ENCODE results near the gene CHAC1.

Gene CHAC1

GRCh38 chr15:40923551-40923950 lies 29.7 kb upstream of the CHAC1 start:
- no peak for DNase-seq (ENCODE audit: low read depth in 2 of 2)

DNA sequence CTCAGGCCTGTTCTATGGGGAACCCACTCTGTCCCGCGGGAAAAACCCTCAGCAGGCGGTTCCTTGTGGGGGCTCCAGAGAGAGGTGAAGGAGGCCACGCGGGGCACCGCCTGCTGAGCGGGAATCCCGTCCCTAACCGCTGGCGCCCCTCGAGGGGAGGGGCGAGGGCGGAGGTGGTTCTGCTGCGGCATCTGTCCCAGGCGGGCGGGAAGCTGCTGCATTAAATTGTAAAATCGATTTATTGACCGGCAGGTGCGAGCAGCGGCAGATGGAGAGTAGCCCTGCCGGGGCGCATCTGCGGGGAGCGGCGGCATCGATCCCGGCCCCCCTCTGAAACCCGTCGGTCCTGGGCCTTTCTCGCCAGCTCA lies 27.8 kb upstream of the CHAC1 start:
- no peak for DNase-seq (ENCODE audit: low read depth in 2 of 2)

GRCh38 chr15:40925863-40926658 lies 27.2 kb upstream of the CHAC1 start:
- no peak for DNase-seq (ENCODE audit: low read depth in 2 of 2)

GRCh38 chr15:40926659-40927494 lies 26.4 kb upstream of the CHAC1 start:
- no peak for DNase-seq (ENCODE audit: low read depth in 2 of 2)

DNA sequence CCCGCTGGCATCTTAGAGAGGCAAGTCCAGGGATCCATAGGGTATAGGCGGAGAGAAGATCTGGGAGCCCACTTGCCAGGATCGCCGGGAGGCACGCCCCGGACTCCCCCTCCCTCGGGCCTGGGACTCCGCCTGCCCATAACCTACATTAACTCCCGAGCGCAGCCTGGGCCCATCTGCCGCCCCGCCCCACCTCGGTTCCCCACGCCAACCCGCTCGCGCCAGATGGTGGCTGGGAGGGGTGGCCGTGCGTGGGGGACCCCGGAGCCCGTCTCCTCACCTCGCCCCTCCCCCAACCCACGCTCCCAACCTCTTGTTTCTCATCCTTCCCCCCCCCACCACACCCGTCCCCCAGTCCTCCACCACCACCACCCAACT lies 25.8 kb upstream of the CHAC1 start:
- DNase-seq (ENCODE audit: low read depth in 2 of 2), result no peak

DNA sequence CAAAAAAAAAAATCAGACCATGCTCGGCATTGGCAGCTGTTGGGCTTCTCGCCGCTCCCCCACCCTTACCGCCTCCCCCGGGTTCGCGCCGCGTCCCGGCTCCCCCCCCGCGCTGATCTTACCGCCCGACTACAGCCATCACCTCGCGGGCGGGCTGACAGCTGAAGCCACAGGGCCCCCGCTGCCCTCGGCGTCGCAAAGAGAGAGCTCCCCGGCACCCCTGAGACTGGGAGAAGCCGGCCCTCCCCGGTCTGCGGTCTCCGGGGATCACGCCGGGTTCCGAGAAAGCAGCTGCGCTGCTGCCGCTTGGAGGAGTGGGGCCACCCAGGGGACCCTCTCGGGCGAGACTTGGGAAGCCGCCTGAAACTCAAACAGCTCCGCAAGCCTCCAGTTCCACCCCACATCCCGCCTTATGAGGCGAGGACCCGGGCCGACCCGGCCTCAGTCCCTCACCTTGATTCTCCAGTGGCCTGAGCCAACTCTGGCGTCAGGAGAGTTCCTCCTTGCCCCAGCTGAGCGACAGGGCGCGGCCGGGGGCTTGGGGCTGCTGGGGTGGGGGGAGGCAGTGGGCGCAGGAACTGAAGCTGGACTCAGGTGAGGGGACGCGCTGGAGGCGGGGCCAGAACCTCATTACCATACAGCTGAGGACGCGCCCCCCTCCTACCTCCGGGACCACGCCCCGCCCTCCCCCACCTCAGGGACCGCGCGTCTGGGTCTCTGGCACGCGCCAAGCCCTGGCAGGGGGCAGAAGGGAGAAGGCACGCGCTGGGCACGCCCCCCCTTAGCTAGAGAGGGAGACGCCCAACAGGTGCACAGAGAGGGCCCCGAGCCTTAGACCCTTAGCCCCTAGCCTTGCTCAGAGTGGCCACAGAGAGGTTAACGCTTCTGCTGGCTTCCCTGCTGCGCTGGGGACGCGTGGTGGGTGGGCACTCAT lies 25.1 kb upstream of the CHAC1 start:
- DNase-seq (ENCODE audit: low read depth in 2 of 2), result no peak

GRCh38 chr15:40928821-40929659 lies 24.2 kb upstream of the CHAC1 start, which contains the start of gene DLL4:
Gene DLL4 (plus strand): TSS chr15:40929340. CDS start chr15:40929669, 329 bp downstream.
- DNase-seq (ENCODE audit: low read depth in 2 of 2), result no peak

DNA sequence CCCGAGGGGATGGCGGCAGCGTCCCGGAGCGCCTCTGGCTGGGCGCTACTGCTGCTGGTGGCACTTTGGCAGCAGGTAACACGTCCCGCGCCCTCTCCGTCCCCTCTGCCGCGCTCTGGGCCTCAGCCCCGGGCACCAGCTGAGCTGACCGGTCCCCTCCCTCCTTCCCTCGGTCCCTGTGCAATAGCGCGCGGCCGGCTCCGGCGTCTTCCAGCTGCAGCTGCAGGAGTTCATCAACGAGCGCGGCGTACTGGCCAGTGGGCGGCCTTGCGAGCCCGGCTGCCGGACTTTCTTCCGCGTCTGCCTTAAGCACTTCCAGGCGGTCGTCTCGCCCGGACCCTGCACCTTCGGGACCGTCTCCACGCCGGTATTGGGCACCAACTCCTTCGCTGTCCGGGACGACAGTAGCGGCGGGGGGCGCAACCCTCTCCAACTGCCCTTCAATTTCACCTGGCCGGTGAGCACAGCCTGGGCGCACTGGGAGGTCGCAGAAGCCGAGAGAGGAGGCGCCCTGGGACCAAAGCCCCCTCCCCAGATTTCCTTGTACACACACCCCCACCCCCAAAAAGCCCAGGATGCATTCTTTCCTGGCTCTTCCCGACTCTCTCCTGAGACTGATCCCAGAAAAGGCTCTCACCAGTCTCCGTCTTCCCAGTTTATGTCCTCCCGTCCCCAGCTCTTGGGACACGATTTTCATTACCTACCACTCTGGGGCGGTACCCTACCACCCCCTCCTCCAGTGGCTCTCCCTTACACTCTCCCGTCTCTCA lies 23.4 kb upstream of the CHAC1 start:
- no peak for DNase-seq (ENCODE audit: low read depth in 2 of 2)

DNA sequence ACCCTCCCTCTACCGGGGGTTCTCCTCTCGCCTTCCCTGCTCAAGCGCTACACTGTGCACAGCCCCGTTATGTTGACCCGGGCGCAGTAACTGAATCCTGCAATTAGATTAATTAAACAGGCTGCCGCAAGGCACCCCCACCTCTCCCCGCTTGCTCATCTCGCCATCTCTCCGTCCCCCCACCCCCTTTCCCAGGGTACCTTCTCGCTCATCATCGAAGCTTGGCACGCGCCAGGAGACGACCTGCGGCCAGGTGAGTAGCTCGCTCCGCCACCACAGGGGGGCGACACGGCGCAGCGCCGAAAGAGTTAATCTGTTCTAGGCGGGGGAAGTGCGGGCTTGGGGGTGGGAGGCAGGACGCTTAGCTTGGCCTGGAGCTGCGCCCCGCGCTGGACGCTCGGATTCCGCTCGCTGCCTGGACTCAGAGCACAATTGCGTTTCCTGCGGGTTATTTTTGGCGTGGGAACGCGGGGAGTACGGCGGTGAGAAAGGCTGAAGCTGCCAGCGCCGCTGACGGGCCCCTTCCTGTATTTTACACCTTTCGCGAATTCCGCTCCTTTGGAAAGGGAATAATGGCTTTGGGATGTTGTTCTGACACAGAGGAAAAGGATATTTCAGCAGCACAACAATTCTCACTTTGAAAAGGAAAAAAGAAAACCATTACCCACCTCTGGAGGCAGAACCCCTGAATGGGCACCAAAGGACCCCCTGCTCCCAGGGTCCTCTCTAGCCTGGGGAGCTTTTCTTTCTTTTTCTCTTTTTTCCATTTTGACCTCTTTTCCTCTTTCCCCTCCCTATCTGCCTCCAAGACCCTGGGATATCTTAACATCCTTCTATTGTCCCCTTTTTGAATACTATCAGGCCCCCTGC lies 22.6 kb upstream of the CHAC1 start:
- no peak for DNase-seq (ENCODE audit: low read depth in 2 of 2)

- no peak for DNase-seq (ENCODE audit: low read depth in 2 of 2)
These were observed 21.8 kb upstream of the CHAC1 start for GRCh38 chr15:40931300-40932142.

DNA sequence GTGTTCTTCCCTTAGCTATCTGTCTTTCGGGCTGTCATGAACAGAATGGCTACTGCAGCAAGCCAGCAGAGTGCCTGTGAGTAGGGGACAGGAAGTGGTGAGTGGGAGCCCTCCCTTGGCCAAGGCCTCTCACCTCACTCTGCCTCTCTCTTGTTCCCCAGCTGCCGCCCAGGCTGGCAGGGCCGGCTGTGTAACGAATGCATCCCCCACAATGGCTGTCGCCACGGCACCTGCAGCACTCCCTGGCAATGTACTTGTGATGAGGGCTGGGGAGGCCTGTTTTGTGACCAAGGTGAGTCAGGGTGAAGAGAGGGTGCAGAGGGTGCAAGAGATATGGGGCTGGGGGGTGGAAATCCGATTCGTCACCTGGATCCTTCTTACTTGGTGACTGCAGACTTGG lies 21.1 kb upstream of the CHAC1 start:
- no peak for DNase-seq (ENCODE audit: low read depth in 2 of 2)

DNA sequence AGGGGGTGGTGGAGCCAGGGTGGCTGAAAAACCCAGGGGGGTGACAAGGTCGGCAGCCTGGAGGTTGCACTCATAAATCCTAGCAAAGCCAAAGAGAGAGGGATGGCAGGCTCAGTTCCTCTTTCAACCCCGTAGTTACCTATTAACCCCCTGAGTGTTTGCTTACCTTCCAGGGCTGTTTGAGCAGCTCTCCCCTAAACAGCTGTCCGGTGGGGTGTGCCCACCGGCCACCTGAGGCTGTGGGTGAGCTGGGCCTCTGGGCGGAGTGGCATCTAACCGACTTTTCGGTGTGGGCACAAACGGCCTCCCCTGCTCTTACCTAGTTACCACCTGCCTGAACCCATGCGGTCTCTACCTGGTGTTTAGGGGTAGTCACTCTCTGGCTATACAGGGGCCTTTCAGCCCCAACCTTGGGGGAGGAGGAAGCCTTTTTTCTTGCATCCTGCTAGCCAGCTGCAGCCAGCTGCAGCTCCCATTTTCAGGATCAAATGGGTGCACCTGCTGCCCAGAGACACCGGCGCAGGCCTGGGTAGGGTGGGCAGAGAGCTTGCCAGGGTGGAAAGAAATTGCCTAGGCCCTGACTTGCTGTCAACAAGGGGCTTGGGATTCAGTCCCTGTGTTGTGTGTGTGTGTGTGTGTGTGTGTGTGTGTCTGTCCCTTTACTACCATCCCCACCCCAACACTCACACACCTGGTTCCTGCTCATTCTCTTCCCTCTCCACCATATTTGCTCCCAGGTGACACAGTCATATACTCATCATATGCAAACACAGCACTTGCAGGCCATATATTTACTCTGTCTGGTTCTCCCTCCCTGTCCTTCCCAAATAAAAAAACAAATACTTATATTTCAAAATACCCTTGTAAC lies 20.4 kb upstream of the CHAC1 start:
- DNase-seq (ENCODE audit: low read depth in 2 of 2), result no peak

DNA sequence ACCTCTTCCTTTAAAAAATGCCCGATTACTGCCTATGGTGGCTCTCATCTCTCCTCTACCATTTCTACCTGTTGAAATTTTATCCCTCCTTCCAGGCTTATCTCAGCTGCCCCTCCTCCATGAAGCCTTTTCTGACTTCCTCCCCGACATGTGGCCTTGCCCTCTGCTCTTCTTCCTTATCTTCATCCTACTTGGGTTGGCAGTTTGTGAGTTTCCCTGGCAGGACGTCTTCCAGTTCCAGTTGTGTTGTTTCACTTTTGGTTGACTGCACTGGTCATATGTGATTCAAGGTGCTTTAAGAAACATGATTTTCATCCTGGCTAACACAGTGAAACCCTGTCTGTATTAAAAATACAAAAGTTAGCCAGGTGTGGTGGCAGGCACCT lies 19.8 kb upstream of the CHAC1 start:
- no peak for DNase-seq (ENCODE audit: low read depth in 2 of 2)

- no peak for DNase-seq (ENCODE audit: low read depth in 2 of 2)
These were observed 18.8 kb upstream of the CHAC1 start for GRCh38 chr15:40934457-40934856.

DNA sequence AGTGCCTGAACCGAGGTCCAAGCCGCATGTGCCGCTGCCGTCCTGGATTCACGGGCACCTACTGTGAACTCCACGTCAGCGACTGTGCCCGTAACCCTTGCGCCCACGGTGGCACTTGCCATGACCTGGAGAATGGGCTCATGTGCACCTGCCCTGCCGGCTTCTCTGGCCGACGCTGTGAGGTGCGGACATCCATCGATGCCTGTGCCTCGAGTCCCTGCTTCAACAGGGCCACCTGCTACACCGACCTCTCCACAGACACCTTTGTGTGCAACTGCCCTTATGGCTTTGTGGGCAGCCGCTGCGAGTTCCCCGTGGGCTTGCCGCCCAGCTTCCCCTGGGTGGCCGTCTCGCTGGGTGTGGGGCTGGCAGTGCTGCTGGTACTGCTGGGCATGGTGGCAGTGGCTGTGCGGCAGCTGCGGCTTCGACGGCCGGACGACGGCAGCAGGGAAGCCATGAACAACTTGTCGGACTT lies 17.0 kb upstream of the CHAC1 start:
- DNase-seq (ENCODE audit: low read depth in 2 of 2), result no peak

- DNase-seq (ENCODE audit: low read depth in 2 of 2), result no peak
These were observed 16.3 kb upstream of the CHAC1 start for GRCh38 chr15:40936709-40937666.
